RPMI7951 (cell line): Measurements from ENCODE around the gene ZNF562. TPM values are rescaled to one million over a fixed set of nuclear protein-coding genes. Genes with fewer than 3 reads are reported as not detected.

Experiments
- DNase-seq: peaks from one replicate; pipeline ENCODE4 v3.0.0-alpha.2; 2012; ENCODE audit warnings: low read depth
- total RNA-seq: library from RNA; depleted of rRNA; stranded (reverse); fragments of >200 nt; shearing (Covaris generic); gene quantifications from 2 replicates; pipeline ENCODE4 v1.2.3, GENCODE V29; 2014; rRNA removed

ZNF562 gene
- total RNA-seq, 1 experiment from 2014 or later, result 26.2 TPM

DNA sequence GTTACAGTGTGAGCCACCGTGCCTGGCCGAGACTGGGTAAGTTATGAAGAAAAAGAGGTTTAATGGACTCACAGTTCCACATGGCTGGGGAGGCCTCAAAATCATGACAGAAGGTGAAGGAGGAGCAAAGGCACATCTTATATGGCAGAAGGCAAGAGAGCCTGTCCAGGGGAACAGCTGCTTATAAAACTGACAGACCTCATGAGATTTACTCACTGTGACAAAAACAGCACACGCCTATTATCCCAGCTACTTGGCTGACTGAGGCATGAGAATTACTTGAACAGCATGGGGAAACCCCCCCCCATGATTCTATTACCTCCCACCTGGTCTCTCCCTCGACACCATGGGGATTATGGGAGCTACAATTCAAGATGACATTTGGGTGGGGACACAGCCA lies 30.4 kb downstream of the ZNF562 start:
- DNase-seq, result no peak

GRCh38 chr19:9641810-9642209 lies 33.1 kb downstream of the ZNF562 start:
- no peak for DNase-seq

DNA sequence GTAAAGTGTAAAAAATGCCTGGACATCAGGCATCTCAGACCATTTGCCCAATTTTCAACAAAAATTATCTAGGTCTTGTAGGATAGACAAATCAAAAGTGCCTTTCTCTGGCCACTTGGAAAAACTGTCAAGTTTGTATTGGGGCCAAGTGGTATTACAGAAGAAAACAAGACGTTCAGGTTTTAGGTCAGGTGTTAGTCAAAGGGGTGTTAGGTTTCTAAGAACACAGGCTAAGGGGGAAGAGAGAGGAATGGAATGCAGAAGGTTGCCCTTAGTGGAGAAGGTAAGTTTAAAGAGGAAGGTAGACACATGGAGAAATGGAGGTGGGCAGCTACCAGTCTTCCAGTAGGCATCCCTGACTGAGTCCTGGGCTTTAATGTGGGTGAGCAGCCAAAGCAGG lies 33.9 kb downstream of the ZNF562 start:
- no peak for DNase-seq

DNA sequence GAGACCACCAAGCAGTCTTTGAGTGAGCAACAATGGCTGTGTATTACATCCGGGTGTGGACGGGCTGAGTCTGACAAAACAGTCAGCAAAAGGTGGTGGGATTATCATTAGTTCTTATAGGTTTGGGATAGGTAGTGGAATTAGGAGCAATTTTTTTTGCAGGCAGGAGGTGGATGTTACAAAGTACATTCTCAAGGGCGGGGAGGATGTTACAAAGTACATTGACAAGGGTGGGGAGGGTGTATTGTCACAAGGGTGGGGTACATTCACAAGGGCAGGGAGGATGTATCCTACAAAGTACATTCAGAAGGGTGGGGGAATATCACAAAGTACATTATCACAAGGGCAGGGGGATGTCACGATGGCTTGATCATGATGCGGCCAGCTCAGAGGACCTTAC lies 38.9 kb downstream of the ZNF562 start:
- no peak for DNase-seq

DNA sequence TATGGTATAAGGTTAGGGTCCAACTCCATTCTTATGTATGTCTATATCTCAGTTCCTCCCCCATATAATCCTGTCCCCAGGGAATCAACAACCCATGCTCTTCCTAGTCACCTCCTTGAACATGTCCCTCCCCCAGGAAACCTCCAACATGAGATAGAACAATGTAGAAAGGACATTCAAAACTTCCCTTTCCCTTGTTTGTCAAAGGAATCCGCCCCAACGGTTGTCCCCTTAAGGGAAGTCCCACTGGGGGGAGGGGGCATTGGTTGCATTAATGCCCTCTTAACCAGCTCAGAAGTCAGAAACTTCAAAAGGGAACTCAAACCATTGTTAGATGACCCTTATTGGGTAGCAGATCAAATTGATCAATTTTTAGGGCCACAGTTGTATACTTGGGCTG lies 47.0 kb downstream of the ZNF562 start:
- DNase-seq, result no peak

GRCh38 chr19:9622531-9622930 lies 52.4 kb downstream of the ZNF562 start:
- DNase-seq, result no peak

DNA sequence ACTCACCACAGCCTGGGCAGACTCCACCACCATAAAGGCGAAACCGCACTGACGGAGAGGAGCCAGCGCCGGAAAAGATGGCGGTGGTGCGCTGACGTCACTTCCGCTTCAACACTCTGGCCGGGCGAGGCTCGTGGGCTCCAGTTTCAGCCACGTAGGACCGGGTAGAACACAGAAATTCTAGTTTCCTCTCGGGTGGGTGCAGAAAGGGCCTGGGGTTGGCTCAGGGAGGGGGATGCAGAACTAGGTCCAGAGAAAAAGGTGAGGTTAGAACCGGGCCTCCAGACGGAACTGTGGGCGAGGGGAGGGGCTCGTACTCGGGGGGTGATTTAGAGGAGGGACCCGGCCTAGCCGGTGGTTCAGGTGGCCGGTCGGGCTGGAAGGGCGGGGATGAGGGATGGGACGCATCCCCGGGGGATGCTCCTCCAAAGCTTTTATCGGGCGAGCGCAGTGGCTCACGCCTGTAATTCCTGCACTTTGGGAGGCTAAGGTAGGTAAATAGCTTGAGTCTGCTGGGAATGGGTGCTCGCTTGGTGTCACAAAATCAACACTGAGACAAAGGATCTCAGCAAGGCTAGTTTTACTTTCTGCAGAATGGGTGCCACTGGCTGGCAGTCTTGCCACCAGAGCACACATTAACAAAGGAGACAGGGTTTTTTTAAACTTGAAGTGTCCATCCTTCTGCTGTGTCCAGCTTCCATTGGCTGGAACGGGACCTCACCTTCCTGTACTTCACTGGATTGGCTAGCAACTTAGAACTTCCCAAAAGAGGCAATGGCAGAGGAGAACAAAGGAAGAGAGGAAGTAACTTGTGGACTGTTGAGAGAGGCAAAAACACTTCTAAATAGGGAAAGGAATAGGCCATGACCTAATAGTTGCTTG lies 53.5 kb downstream of the ZNF562 start, which contains the start of gene ZNF561:
ZNF561 (minus strand) TSS at position 77 of the 882 bp plus-strand sequence. CDS start 1,776 bp downstream, outside the sequence.
- DNase-seq, result peak; percentile 89

GRCh38 chr19:9620842-9621155 lies 54.1 kb downstream of the ZNF562 start:
- no peak for DNase-seq

- no peak for DNase-seq
These were observed 59.1 kb downstream of the ZNF562 start for GRCh38 chr19:9615844-9616243.

- no peak for DNase-seq
These were observed 64.3 kb downstream of the ZNF562 start for GRCh38 chr19:9610484-9611113.

GRCh38 chr19:9608912-9609311 lies 66.0 kb downstream of the ZNF562 start:
- no peak for DNase-seq

DNA sequence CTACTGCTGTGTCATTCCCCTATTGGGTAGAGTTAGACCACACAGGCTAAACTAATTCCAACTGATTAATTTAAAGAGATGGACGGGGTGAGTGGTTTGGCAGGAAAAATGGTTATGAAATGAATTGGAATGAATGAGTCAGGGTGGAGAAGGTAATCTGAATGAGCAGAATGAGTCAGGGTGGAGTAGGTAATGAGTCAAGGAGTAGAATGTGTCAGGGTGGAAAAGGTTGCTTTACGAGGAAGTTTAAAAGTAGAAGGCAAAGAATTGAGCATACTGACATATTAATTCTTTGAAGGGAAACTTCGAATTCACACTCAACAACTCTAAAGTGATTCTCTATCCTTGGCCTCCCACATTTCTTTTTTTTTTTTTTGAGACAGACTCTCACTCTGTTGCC lies 77.9 kb downstream of the ZNF562 start:
- DNase-seq, result peak; percentile 72

Other genes starting within 250 kb of the ZNF562 start
- gene ZNF266, start 239.5 kb downstream of the ZNF562 start, total RNA-seq, result 10.8 and 11.5 TPM in 2 replicates
- 3.1 and 4.2 TPM in 2 replicates for gene ZNF560, start 176.5 kb downstream of the ZNF562 start, total RNA-seq
- 8.5 and 13.8 TPM in 2 replicates for gene ZNF426, start 136.5 kb downstream of the ZNF562 start, total RNA-seq
- gene ZNF121, start 90.6 kb downstream of the ZNF562 start, total RNA-seq, result 29.2 and 31.8 TPM in 2 replicates
- 9.0 and 19.2 TPM in 2 replicates for gene ZNF561, start 53.9 kb downstream of the ZNF562 start, total RNA-seq
- 12.4 and 12.6 TPM in 2 replicates for gene ZNF846, start 93.6 kb upstream of the ZNF562 start, total RNA-seq
- gene FBXL12, start 144.0 kb upstream of the ZNF562 start, total RNA-seq, result 13.9 and 20.9 TPM in 2 replicates
- gene UBL5, start 152.8 kb upstream of the ZNF562 start, total RNA-seq, result 634 and 688 TPM in 2 replicates
- gene PIN1, start 160.2 kb upstream of the ZNF562 start, total RNA-seq, result 137 and 205 TPM in 2 replicates